Liver (tissue), 9 donors: Measurements from ENCODE around the gene SLC38A11. TPM values are rescaled to one million over a fixed set of nuclear protein-coding genes. Genes with fewer than 3 reads are reported as not detected.

Experiments
- DNase-seq: peaks from one replicate; pipeline ENCODE4 v3.0.0-alpha.2; 2017; ENCODE audit warnings: low spot score
- H3K27ac ChIP-seq, 2 donors: one replicate each; pipeline ENCODE4 v1.7.0; 2013; ENCODE audit warnings: inconsistent platforms in 2 of 2, low read length in 2 of 2, control low read depth in 1 of 2, low read depth in 1 of 2, mild to moderate bottlenecking in 1 of 2
- H3K27me3 ChIP-seq, 4 donors: one replicate each; pipeline versions ENCODE4 v1.6.1 to v1.7.0; 2013; ENCODE audit warnings: low read length in 3 of 4, inconsistent platforms in 1 of 4, mild to moderate bottlenecking in 1 of 4, moderate library complexity in 1 of 4; ENCODE audit not compliant: control insufficient read depth in 4 of 4, insufficient read depth in 4 of 4
- H3K36me3 ChIP-seq, 4 donors: one replicate each; pipeline versions ENCODE4 v1.6.1 to v1.7.0; 2013; ENCODE audit warnings: low read length in 3 of 4, mild to moderate bottlenecking in 3 of 4, low read depth in 1 of 4, moderate library complexity in 1 of 4; ENCODE audit not compliant: control insufficient read depth in 4 of 4, insufficient read depth in 3 of 4
- H3K4me1 ChIP-seq, 4 donors: one replicate each; pipeline versions ENCODE4 v1.6.1 to v1.7.0; 2013; ENCODE audit warnings: low read length in 3 of 4, mild to moderate bottlenecking in 3 of 4, moderate library complexity in 1 of 4; ENCODE audit not compliant: control insufficient read depth in 4 of 4, insufficient read depth in 4 of 4
- H3K4me3 ChIP-seq, 3 donors: one replicate each; pipeline versions ENCODE4 v1.6.1 to v1.7.0; 2013; ENCODE audit warnings: low read length in 3 of 3, control low read depth in 1 of 3, low read depth in 1 of 3, mild to moderate bottlenecking in 1 of 3
- H3K9ac ChIP-seq, 2 donors: one replicate each; pipeline ENCODE4 v1.7.0; 2013; ENCODE audit warnings: low read length in 2 of 2, mild to moderate bottlenecking in 2 of 2, moderate library complexity in 2 of 2, control low read depth in 1 of 2, low read depth in 1 of 2
- H3K9me3 ChIP-seq, 4 donors: one replicate each; pipeline versions ENCODE4 v1.6.1 to v1.7.0; 2013; ENCODE audit warnings: low read length in 3 of 4; ENCODE audit not compliant: control insufficient read depth in 4 of 4
- EGR1 ChIP-seq, 2 donors: IDR thresholded peaks; 2 replicates each; pipeline ENCODE4 v1.6.1; 2016 to 2018; ENCODE audit warnings: antibody characterized with exemption in 2 of 2, low read depth in 2 of 2
- FOXA1 ChIP-seq: IDR thresholded peaks from 2 replicates; pipeline ENCODE4 v1.6.1; 2016; ENCODE audit warnings: antibody characterized with exemption
- FOXA2 ChIP-seq: IDR thresholded peaks from 2 replicates; pipeline ENCODE4 v1.6.1; 2016; ENCODE audit warnings: antibody characterized with exemption
- GABPA ChIP-seq, 2 donors: IDR thresholded peaks in 1 of 2; conservative IDR thresholded peaks in 1 of 2; 2 replicates each; pipeline ENCODE4 v1.6.1; 2016; ENCODE audit warnings: antibody characterized with exemption in 2 of 2, mild to moderate bottlenecking in 1 of 2, moderate library complexity in 1 of 2
- HNF4A ChIP-seq, 2 donors: conservative IDR thresholded peaks; 2 replicates each; pipeline ENCODE4 v1.6.1; 2016; ENCODE audit warnings: antibody characterized with exemption in 2 of 2, mild to moderate bottlenecking in 2 of 2
- HNF4G ChIP-seq: IDR thresholded peaks from 2 replicates; pipeline ENCODE4 v1.6.1; 2016; ENCODE audit warnings: antibody characterized with exemption
- JUND ChIP-seq, 2 donors: IDR thresholded peaks; 2 replicates each; pipeline ENCODE4 v1.6.1; 2016; ENCODE audit warnings: antibody characterized with exemption in 2 of 2
- MAX ChIP-seq: IDR thresholded peaks from 2 replicates; pipeline ENCODE4 v1.6.1; 2016; ENCODE audit warnings: antibody characterized with exemption
- NR2F2 ChIP-seq: IDR thresholded peaks from 2 replicates; pipeline ENCODE4 v1.6.1; 2016; ENCODE audit warnings: antibody characterized with exemption
- RAD21 ChIP-seq, 2 donors: IDR thresholded peaks; 2 replicates each; pipeline ENCODE4 v1.6.1; 2016; ENCODE audit warnings: antibody characterized with exemption in 2 of 2, mild to moderate bottlenecking in 2 of 2
- REST ChIP-seq: IDR thresholded peaks from 2 replicates; pipeline ENCODE4 v1.6.1; 2016; ENCODE audit warnings: antibody characterized with exemption, mild to moderate bottlenecking
- RXRA ChIP-seq, 2 donors: IDR thresholded peaks; 2 replicates each; pipeline ENCODE4 v1.6.1; 2017 to 2018; ENCODE audit warnings: antibody characterized with exemption in 2 of 2, mild to moderate bottlenecking in 1 of 2
- SP1 ChIP-seq: IDR thresholded peaks from 2 replicates; pipeline ENCODE4 v1.6.1; 2018; ENCODE audit warnings: antibody characterized with exemption, mild to moderate bottlenecking
- TAF1 ChIP-seq: conservative IDR thresholded peaks from 2 replicates; pipeline ENCODE4 v1.6.1; 2016; ENCODE audit warnings: antibody characterized with exemption, mild to moderate bottlenecking
- YY1 ChIP-seq: IDR thresholded peaks from 2 replicates; pipeline ENCODE4 v1.6.1; 2016; ENCODE audit warnings: antibody characterized with exemption, mild to moderate bottlenecking
- ZBTB33 ChIP-seq: IDR thresholded peaks from 2 replicates; pipeline ENCODE4 v1.6.1; 2016; ENCODE audit warnings: antibody characterized with exemption
- WGBS: extraction: QIAGEN DNeasy Blood & Tissue Kit; methylation state at CpG from one replicate; pipeline ENCODE4 v1.1.7; 2013; 5-methylcytosine and 5-hydroxymethylcytosine counted together
- polyA plus RNA-seq, 2 donors: library from polyadenylated mRNA; stranded (reverse) in 1 of 2; unstranded in 1 of 2; fragments of 200-250 nt in 1 of 2; fragments of >200 nt in 1 of 2; fragmentation: Nextera tagmentation in 1 of 2; extraction: Ambion mirVana in 1 of 2; gene quantifications; one replicate each; pipeline versions ENCODE4 v1.2.1 to v1.2.3, GENCODE V29; 2013 to 2015
- total RNA-seq, 2 donors: library from RNA; depleted of rRNA; stranded (reverse); fragments of >200 nt; gene quantifications; one replicate each; pipeline ENCODE4 v1.2.3, GENCODE V29; 2014
- TF ChIP-seq, protein P1 (sequence below): fragments of 150-350 bp; IDR thresholded peaks from 2 replicates; pipeline ENCODE4 v1.5.1; 2017; ENCODE audit warnings: improper control_type of control experiment, low read depth, low read length; ENCODE audit not compliant: missing input control
- TF ChIP-seq, protein P2 (sequence below): IDR thresholded peaks from 2 replicates; pipeline ENCODE4 v1.6.1; 2016; ENCODE audit warnings: antibody characterized with exemption
- donor health status: healthy.
- donor health status: healthy.
- donor health status: healthy.
- donor health status: healthy.
- donor health status: healthy.

The SLC38A11 gene
- total and polyA plus RNA-seq, 4 donors, result 0.54 to 3.3 (median 2.3) TPM

DNA sequence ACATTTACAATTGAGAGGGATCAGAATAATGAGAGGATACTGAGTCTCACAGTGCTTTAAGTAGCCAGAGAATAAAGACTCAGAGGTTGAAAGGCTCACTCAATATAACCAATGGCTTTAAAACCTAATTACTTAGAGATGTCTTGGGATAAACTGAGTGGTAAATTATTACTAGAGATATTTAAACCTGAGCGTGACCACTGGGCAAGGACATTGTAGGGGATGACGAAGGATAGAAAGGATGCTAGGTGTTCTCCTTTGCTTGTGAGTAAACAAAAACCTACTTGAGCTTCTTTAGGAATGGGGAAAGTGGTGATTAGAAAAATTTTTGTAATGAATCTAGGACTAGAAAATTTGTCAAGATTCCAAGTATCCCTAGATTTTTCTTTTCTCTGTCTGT is 12.0 kb upstream of the SLC38A11 start (continued):
- TF ChIP-seq RAD21 (IDR thresholded peaks at IDR 0.05) (no peak), RXRA (IDR thresholded peaks at IDR 0.05) (no peak), SP1 (no peak), YY1 (no peak), EGR1 (IDR thresholded peaks at IDR 0.05; ENCODE audit: low read depth in 2 of 2) (no peak)

DNA sequence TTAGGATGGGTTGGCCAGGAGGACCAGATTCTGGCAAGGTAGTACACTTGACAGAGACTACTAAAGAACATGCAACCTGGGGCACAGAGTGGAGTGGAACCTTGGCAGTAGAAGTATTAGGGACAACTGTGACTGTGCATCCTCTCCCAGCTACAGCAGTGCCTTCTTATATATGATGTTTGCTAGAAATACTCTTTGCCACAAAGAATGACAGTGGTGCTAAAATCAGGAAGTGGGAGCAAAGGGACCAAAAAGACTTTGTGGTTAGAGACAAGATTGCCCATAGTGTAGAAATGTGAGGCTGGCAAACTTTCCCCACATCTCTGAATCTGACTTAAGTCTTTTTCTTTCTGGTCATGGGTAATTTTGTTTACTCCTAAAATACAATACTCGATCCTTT is 9.4 kb upstream of the SLC38A11 start:
- Histone ChIP-seq H3K4me1 (no peaks in the 10 kb centered on the region), H3K9ac (no peak overlapping the region), H3K27ac (no peak overlapping the region), H3K36me3 (no peaks in the 10 kb centered on the region), H3K27me3 (no peaks in the 10 kb centered on the region), H3K9me3 (no peaks in the 10 kb centered on the region), H3K4me3 (no peak overlapping the region)
- DNase-seq, result no peak
- TF ChIP-seq HNF4A (conservative IDR thresholded peaks at IDR 0.05) (no peak), REST (no peak), GABPA (IDR thresholded peaks at IDR 0.05 in 1 of 2, conservative IDR thresholded peaks at IDR 0.05 in 1 of 2) (no peak), FOXA2 (no peak), MAX (no peak), HNF4G (no peak), NR2F2 (no peak), TAF1 (no peak), JUND (IDR thresholded peaks at IDR 0.05) (no peak), SP1 (no peak), RAD21 (IDR thresholded peaks at IDR 0.05) (no peak), FOXA1 (no peak), EGR1 (IDR thresholded peaks at IDR 0.05; ENCODE audit: low read depth in 2 of 2) (no peak), YY1 (no peak), RXRA (IDR thresholded peaks at IDR 0.05) (no peak), ZBTB33 (no peak)
- TF ChIP-seq, protein P1, sequence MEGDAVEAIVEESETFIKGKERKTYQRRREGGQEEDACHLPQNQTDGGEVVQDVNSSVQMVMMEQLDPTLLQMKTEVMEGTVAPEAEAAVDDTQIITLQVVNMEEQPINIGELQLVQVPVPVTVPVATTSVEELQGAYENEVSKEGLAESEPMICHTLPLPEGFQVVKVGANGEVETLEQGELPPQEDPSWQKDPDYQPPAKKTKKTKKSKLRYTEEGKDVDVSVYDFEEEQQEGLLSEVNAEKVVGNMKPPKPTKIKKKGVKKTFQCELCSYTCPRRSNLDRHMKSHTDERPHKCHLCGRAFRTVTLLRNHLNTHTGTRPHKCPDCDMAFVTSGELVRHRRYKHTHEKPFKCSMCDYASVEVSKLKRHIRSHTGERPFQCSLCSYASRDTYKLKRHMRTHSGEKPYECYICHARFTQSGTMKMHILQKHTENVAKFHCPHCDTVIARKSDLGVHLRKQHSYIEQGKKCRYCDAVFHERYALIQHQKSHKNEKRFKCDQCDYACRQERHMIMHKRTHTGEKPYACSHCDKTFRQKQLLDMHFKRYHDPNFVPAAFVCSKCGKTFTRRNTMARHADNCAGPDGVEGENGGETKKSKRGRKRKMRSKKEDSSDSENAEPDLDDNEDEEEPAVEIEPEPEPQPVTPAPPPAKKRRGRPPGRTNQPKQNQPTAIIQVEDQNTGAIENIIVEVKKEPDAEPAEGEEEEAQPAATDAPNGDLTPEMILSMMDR, result no peak
- TF ChIP-seq, protein P2, sequence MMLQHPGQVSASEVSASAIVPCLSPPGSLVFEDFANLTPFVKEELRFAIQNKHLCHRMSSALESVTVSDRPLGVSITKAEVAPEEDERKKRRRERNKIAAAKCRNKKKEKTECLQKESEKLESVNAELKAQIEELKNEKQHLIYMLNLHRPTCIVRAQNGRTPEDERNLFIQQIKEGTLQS, result no peak
- 78% methylated on average over 1 of the region's 1 CpG for WGBS
